Measurements from ENCODE around the gene FGD2.

FGD2 gene

GRCh38 chr6:36984581-36985416 lies 20.7 kb upstream of the FGD2 start (continued):
- TF ChIP-seq ZNF404 (tag by site-specific recombination; IDR thresholded peaks at IDR 0.05) (no peak), ZFP37 (tag by site-specific recombination; IDR thresholded peaks at IDR 0.05) (no peak), GLI4 (tag by site-specific recombination; IDR thresholded peaks at IDR 0.05) (0 out of 2 replicates have a peak, but pooled peaks have one; percentile 7), ZNF391 (tag by site-specific recombination; IDR thresholded peaks at IDR 0.05; ENCODE audit: borderline replicate concordance, low read depth) (no peak), ZNF624 (tag by site-specific recombination; IDR thresholded peaks at IDR 0.05) (no peak), IKZF3 (tag by site-specific recombination; IDR thresholded peaks at IDR 0.05) (no peak), ZNF600 (tag by site-specific recombination; IDR thresholded peaks at IDR 0.05) (peak; percentile 83), PRDM1 (tag by site-specific recombination; IDR thresholded peaks at IDR 0.05) (no peak), ZFP69B (tag by site-specific recombination; IDR thresholded peaks at IDR 0.05) (0 out of 2 replicates have a peak, but pooled peaks have one; percentile 41), ZNF518A (tag by site-specific recombination; conservative IDR thresholded peaks at IDR 0.05; ENCODE audit: low read depth) (no peak), ZNF248 (tag by site-specific recombination; IDR thresholded peaks at IDR 0.05) (no peak), ZNF221 (tag by site-specific recombination; IDR thresholded peaks at IDR 0.05; ENCODE audit: borderline replicate concordance) (no peak), WT1 (tag by site-specific recombination; IDR thresholded peaks at IDR 0.05) (peak; percentile 66), ZNF488 (tag by site-specific recombination; IDR thresholded peaks at IDR 0.05) (no peak), ZNF747 (tag by site-specific recombination; IDR thresholded peaks at IDR 0.05) (no peak), ZNF121 (tag by site-specific recombination; IDR thresholded peaks at IDR 0.05) (no peak), ZNF302 (tag by site-specific recombination; IDR thresholded peaks at IDR 0.05; ENCODE audit: low read depth) (no peak), ZBTB26 (tag by site-specific recombination; optimal IDR thresholded peaks at IDR 0.05) (peak; percentile 31), FEZF1 (tag by site-specific recombination; IDR thresholded peaks at IDR 0.05) (no peak), OVOL3 (tag by site-specific recombination; IDR thresholded peaks at IDR 0.05) (0 out of 2 replicates have a peak, but pooled peaks have one; percentile 11), ZNF510 (tag by site-specific recombination; IDR thresholded peaks at IDR 0.05; ENCODE audit: insufficient replicate concordance) (no peak), RBAK (tag by site-specific recombination; IDR thresholded peaks at IDR 0.05) (no peak; the same call in 1 of the 2 replicates), ZNF776 (tag by site-specific recombination; IDR thresholded peaks at IDR 0.05; ENCODE audit: borderline replicate concordance) (no peak), KLF10 (tag by site-specific recombination; IDR thresholded peaks at IDR 0.05) (peak; percentile 64; the same call in 1 of the 2 replicates), ZNF76 (tag by site-specific recombination; IDR thresholded peaks at IDR 0.05; ENCODE audit: borderline replicate concordance, low read depth) (no peak), ZNF274 (IDR thresholded peaks at IDR 0.05; ENCODE audit: low read length) (no peak), ZNF274 (tag by site-specific recombination; IDR thresholded peaks at IDR 0.05; ENCODE audit: borderline replicate concordance) (no peak), SP2 (tag by site-specific recombination; IDR thresholded peaks at IDR 0.05) (peak; percentile 75)
- TF ChIP-seq, protein P1, sequence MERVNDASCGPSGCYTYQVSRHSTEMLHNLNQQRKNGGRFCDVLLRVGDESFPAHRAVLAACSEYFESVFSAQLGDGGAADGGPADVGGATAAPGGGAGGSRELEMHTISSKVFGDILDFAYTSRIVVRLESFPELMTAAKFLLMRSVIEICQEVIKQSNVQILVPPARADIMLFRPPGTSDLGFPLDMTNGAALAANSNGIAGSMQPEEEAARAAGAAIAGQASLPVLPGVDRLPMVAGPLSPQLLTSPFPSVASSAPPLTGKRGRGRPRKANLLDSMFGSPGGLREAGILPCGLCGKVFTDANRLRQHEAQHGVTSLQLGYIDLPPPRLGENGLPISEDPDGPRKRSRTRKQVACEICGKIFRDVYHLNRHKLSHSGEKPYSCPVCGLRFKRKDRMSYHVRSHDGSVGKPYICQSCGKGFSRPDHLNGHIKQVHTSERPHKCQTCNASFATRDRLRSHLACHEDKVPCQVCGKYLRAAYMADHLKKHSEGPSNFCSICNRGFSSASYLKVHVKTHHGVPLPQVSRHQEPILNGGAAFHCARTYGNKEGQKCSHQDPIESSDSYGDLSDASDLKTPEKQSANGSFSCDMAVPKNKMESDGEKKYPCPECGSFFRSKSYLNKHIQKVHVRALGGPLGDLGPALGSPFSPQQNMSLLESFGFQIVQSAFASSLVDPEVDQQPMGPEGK (tag by site-specific recombination; IDR thresholded peaks at IDR 0.05) = peak; percentile 86
- TF ChIP-seq, protein P2, sequence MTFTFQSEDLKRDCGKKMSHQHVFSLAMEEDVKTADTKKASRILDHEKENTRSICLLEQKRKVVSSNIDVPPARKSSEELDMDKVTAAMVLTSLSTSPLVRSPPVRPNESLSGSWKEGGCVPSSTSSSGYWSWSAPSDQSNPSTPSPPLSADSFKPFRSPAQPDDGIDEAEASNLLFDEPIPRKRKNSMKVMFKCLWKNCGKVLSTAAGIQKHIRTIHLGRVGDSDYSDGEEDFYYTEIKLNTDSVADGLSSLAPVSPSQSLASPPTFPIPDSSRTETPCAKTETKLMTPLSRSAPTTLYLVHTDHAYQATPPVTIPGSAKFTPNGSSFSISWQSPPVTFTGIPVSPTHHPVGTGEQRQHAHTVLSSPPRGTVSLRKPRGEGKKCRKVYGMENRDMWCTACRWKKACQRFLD (tag by site-specific recombination; IDR thresholded peaks at IDR 0.05) = no peak

All from HEK293 (cell line).